M059J (cell line): Measurements from ENCODE around the gene NFIA. TPM values are rescaled to one million over a fixed set of nuclear protein-coding genes. Genes with fewer than 3 reads are reported as not detected.

Experiments
- DNase-seq: peaks from one replicate; pipeline ENCODE4 v3.0.0-alpha.2; 2012; ENCODE audit warnings: low read depth
- total RNA-seq: library from RNA; depleted of rRNA; stranded (reverse); fragments of >200 nt; shearing (Covaris generic); gene quantifications from 2 replicates; pipeline ENCODE4 v1.2.3, GENCODE V29; 2014

Gene NFIA
- total RNA-seq, 1 experiment from 2014 or later = 1.2 TPM

DNA sequence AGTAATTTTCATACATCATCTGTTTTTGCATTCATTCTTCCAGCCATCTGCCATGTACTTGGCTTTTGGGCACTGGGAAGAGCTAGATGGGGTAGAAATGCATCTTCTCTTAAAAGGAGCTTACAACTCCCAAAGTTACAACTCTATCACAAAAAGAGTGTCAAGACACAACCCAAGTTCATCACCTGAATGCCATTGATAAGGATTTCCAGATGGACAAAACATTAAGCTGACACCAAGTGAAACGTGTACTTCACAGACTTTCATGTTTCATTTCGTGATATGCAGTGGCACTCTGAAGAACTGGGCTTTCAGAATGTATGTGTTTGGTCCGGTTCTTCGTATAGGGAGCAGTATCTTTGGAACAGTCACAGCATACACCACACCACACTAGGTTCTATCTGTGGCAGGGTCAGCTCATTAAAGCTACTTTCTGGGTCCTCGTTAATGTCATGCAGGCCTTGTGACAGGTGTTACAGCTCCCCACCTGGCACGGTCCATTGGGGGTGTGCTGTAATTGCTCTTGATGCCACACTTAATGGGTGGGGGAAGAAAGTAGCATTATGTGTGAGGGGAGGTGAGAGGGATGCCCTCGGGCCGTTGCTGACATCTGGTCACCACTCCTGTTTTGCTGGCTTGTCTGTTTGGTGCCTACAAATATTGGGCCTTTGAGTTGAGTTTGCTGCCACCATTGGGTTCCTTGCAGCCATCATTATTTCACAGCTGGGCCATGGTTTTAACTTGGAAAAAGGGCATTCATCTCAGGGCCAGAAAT lies 164.9 kb downstream of the NFIA start:
- DNase-seq = no peak

DNA sequence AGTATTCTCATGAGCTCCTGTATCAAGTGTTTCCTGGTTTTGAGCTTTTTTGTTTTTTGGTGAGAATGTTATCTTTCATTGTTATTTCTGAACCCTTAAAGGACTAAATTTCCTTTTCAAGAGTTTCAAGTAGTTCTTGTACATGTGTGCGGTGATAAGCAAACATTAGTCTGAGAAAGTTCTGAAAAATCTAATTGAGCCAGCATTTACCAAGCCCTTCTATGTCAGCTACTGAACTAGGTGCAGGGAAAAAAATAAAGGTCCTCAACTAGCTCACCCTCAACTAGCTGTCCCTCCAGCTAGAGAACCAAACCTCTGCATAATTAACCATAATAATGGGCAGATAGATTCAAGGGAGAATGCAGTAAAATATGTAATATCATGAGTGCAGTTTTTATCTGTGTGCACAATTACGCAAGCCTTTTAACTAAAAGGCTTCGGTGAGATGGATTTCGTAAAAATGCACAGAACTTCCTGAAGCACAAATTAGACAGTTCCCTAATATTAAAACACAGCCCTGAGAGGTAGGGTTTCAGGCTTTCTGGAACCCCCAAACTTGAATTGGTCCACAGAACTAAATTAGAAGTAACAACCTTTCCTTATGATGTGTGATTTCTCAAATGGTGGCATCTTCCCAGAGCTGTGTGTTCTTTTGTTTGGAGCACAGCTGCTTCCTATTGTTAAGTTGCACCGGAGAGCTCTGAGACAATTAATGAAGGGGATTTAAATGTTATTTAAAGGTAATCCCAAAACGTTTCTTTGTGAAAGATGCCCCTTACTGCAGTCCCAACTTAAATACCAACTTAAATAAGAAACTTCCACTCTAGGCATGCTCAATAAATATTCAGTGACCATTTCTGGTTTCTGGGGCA lies 165.8 kb downstream of the NFIA start:
- DNase-seq = no peak

DNA sequence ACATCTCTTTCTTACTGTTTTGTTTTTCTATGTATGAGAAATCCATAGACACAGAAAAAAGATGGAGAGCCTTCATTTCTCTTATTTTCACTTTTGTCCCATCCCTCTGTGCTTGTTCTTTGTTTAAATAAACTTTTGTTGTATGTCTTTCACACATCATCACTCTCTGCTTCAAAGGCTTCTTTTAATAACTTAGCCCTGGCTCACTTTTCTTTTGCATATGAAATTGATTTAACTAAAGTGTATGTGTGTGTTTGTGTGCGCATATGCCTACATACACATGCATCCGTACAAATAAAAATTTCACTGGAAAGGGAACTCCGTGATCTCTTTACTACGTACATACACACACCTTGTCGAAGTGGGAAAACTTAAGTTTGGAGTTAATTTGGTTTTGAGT lies 168.6 kb downstream of the NFIA start:
- DNase-seq = no peak

DNA sequence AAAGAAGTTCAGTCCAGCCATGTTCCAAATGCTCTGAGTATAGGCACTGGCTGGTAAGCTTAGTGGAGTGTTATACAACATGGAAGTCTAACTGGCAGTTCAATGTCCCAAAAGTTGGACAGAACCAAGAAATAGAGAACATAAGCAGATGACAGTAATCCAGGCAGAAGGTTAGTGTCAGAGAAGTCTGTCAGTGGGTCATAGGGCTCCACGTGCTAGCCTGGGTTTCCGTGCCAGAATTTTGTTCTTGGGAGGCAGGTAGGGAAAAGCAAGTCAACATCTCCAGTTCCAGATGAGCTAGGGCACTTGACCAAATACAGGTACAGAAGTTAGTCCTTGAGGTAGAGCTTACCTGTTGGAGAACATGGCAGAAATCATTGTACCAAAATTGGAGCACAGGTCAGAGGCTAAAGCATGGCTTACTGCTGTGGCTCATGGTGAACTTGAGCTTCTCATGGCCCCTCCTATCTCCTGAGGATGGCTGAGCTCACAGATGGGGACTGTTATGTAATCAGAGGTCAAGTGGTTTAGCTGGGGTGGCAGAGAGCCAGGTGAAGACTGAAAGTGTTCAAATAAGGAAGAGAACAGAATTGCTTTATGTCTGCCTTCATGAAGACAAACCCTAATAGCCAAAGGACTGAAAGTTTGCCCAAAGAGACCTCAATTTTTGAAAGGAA lies 170.8 kb downstream of the NFIA start:
- peak; percentile 4 for DNase-seq

DNA sequence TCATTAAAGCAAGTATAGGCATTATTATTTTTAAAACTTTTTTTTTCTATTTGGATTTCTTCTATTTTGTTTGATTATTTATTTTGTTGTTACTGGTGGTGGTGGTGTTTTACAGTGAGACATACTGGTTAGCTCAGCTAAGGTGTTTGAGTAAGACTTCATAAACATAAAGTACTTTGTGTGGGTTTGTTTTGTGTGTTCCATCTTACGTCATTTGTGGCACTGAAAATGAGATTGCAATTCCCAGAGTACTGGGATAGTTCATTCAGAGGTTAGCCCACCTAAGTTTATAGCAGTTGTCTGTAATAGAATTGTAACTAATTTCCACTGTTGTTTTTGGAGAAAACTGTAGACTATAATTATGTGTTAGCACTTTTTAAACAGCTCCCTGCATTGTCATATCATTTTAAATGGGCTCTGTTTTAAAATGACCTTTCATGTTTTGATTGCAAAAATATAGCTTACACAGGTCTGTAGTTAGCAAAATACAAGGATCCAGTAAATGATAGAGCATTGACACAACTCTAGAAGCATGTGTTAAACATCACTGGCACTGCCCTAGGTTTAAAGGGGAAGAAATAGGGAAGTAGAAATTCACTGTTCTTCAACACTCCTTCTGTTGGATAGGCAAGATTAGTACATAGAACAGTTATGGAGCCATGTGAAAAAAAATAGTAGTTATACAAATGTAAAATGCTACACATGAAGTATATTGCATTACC lies 171.7 kb downstream of the NFIA start:
- no peak for DNase-seq

DNA sequence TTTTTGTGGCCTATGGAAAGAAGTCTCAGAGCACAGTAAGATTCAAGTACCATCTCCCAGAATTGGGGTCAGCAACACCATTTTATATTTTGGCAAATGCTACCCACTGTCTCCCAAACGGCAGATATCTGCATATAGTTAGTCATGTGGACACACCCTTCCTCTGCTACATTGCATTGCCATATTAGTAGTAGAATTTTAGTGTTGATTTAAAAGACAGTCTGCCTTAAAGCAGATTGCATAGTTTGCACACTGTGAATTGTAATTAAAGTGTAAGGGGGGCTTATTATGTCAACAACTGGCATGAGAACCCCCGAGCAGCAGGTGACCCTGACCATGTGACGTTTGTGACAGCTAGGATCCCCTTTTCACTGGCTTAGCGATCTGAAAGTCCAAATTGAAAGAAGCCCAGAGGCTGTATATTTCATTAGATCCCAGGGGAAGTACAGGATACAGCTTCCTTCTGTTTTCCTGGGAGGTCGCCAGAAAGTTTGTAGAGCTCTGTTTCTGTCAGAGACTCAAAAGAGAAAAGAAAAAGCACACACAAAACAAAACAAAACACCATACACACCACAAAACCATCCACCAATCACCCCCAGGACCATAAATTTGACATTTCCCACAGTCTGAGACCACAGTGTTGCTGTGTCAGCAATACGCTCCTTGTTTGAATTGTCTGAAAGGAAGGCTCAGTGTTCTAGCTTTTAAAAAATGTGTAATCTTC lies 172.4 kb downstream of the NFIA start:
- DNase-seq = peak; percentile 13

DNA sequence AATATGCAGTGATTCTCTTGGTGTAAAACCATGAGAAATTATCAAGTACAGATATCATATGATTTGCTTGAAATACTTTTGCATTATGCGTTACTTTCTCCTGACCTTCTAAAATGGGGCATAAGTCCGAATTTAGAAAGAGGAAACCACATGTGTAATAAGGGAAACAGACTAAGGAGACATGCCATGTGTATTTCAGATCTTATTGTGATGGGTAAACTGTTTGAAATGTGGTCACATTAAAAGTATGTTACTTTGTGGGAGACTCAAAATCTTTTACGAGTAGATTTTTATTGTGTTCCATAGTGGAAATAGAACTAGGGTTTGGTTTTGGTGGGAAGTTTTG lies 173.0 kb downstream of the NFIA start:
- DNase-seq = no peak

DNA sequence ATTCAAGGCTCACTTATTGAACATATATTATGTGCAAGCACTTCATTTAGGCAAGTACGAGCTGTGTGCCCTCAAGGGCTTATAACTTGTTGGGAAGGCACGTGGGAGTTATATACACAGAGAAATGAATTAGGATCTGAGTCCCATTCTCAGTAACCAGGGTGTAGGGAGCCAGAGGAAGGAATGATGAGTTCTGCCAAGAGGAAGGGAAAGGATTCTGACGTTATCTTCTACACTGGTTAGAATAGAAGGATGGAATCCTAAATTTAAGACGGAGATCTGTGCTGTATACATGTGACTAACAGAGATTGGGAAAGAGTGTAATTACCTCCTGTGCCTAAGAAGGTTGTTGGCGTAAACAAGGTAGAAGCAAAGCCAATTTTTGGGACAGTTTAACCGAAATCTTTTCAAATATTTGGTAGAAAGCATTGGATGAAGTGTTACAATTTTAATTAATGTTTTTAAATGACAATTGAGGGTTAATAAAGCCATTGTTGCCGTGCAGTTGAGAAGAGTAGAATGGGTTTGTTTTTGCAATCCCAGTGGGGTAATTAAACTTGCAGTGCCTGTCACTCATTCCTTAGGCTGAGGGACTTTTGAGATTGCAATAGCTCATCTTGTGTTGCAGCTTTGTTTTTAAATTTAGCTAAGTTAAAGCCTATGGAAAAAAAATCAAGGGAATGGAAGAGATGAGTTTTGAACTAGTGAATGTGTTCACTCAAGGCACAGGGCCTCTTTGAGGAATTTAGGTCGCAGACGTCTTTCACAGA lies 177.2 kb downstream of the NFIA start:
- no peak for DNase-seq

DNA sequence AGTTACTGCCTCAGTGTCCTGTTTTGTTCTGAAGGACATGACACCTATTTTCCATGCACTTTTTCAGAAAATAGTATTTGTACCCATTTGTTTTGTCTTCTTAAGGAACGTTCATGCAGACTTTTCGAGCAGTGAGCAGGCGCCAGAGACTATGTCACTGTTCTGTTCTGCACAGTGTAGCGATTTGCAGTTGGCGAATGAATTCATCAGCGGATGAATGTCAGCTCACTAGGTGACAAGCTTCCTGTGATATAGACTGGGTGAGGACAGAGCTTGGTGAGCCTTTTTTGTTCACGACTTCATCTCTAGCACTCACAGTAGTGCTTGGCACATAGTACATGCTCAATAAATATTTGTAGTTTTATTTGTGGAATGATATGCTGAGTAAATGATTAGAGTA lies 177.8 kb downstream of the NFIA start:
- DNase-seq = no peak

DNA sequence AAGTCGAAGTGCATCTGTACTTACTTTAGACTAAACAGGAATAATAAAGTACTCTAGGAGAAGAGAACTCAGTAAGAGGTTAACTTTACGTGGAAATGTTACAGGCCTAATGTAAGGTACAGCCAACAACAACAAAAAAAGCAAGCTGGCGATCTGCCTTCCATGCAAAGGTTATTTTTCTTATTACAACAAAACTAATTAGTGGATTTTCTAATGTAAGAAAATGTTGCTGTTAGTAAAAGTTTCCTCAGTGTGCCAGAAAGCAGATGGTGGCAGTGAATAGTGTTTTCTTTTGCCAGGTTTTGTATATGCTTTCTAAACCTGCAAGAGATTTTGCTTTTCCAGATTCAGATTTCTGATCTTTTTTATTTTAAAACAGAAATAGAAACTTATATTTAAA lies 179.2 kb downstream of the NFIA start:
- DNase-seq = no peak

DNA sequence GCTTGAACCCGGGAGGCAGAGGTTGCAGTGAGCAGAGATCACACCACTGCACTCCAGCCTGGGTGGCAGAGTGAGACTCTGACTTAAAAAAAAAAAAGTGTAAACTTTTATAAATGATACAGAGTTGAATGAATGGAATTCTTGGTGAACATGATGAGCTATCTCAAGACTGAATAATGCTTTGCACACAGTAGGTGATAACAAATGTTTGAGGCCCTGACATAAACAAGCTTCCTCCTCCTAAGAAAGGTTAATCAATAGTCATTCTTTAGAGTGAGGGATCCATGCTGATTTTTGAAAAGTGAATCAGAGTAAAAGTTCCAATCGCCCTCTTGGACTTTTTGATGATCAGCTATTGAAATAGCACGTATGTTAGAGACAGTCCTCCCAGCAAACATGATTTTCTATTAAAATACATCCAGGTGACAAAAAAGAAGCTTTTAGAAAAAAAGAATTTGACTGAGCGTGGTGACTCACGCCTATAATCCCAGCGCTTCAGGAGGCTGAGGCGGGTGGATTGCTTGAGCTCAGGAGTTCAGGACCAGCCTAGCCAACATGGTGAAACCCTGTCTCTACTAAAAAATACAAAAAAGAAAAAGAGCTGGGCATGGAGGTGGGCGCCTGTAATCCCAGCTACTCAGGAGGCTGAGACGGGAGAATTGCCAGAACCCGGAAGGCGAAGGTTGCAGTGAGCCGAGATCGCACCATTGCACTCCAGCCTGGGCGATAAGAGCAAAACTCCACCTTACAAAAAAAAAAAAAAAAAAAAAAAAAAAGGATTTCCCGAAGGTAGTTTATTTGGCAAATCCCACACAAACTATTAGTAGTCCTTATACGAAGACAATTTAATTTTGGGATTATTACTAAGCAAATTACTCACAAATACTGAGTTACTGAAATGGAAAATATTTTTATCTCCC lies 181.8 kb downstream of the NFIA start:
- DNase-seq = no peak

DNA sequence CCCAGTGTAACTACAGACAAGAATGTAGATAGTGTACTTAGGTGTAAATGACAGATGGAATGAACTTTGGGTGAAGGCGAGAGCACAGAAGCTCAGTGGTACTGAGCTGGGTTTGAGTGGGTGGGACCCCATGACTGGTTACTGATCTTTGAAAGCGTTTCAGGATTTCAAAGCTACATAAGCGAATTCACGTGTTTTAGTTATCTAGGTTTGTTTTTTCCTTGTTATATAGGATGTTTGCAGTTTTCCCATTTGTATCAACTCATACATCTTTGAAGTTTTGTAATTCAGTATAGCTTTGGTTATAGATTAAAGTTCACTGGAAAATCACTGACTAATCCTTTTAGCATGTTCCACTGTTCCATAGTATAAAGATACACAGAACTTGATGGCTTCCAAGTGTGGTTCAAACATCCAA lies 182.5 kb downstream of the NFIA start:
- DNase-seq = no peak

DNA sequence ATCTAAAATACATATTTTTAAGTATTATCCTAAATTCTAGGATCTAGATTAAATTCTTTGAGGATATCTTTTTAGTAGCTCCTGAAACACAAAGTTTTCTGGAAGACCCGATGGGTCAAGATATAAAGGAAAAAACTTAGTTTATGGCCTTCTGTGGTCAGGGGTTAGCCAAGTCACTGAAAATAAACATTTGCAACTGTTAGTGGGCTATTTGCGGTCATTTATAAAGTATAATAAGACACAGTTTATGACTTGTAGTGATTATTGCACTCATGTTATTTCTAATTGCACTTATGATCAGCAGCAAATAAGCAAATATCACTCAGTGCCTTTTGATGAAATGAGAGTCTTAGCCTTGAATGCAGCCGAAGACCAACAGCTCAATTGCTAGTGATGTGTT lies 183.3 kb downstream of the NFIA start:
- no peak for DNase-seq

DNA sequence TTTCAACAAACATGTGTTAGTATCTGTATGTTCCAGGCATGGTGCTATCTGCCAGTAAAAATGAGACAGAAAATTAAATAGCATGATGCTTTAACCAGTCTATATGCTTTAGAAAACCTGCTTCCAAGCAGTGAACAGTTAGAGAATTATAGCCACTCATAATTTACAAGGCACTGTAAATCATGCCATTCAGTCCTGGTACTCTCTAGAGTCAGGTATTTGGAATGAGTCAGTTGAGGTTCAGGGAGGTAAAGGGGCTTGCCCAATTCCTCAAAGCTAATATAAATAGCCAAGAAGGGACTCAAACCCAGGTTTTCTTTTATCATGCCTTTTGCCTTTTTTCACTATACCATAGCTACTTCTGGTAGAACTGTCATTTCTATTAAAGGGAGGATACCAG lies 184.4 kb downstream of the NFIA start:
- no peak for DNase-seq

DNA sequence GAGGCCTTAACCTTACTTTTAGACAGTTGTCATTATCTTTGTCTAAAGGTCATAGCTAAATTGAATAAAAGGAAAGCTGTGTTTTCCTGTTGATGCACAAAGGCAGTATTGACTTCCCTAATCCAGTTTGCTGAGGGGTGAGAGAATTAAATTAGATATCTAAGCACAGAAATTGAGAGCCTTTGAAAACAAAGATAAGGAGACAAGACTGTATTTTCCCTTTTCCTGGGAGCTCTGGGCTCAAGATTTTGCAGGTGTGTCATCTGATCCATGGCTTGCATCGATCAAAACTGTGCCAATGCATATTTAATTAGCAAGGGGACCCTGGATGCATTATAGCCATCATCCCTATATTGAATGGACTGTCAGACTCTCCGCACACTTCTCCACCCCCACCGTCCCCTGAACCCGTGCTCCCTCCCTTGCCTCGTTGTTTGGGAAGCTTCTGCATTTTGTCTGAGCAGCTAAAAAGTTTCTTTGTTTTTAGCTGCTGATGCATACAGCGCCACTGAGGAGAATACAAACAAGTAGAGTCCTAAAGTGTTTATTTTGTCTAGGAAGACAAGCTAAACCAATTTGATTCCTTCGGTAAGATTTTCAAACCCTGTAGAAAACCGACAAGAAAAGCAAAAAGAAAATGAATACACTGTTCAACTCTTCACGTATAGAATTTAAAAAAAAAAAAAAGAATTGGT lies 186.3 kb downstream of the NFIA start:
- no peak for DNase-seq

DNA sequence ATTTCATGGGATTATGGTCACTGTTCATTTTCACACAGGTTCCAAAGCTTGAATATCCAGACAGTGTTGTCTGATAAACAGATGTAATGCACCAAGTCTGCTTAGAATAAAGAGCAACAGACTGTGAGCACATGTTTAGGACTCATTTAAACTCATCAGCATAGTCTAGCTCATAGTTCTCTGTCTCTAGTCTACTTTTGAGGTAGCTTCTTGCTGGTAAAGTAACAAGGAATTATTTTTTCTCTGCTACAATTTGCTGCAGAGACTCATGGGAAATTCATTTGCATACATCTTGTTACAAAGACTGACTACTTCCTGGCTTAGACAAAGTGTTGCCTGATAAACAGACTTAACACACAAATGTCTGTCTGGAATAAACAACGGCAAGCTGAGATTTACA lies 187.2 kb downstream of the NFIA start:
- DNase-seq = no peak

DNA sequence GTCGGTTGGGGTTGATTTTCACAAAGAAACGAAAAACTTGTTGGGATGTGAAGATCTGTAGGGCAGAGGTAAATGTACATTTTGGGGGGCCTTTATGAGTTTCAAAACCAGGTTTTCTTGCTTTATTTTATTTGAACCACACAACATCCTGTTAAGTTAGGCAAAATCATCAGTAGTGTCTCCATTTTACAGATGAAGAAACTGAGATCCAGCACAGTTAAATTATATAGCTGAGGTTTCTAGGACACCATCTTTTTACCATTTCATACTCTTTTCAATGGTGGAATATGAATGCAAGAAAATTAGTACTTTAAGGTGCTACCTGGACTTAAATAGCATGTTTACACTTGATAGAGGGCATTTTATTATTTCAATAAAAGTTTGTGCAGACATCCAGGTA lies 187.7 kb downstream of the NFIA start:
- no peak for DNase-seq

DNA sequence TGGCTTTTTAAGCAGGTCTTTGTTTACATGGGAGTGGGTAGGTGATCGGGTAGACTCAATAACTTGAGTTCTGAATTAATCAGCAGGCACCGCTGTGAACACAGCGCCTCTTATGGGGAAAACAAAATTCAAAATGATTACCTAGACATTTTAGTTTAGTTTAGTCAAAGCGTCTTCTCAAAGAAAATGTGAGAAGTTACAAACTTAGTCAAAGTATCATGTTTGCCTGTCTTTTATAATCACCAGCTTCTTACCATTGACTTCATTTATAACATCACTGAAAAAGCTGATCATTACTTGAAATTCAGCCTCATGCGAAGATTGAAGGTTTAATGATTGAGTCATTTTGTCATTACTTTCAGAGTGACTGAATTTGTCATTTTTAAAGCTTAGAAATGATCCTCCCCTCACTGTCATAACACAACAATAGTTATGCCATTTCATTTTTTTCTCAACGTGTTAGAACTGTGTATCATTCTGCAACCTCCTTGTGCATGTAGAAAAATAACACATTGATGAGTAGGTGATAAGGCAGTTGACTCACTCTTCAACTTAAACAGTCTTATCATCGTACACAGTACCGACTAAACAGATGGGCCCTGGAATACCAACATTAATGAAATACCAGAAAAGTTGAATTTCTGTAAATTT lies 188.5 kb downstream of the NFIA start:
- no peak for DNase-seq
